Testis (tissue), 3 donors: Measurements from ENCODE around the gene ACO2. TPM values are rescaled to one million over a fixed set of nuclear protein-coding genes. Genes with fewer than 3 reads are reported as not detected.
A peak's percentile ranks its signal among the peaks of the same experiment; 100 is the strongest.

Experiments used
- DNase-seq: peaks from one replicate; pipeline ENCODE4 v3.0.0-alpha.2; 2019
- H3K27ac ChIP-seq, 2 donors: fragments of 200-600 bp; sonication (generic); one replicate each; pipeline ENCODE4 v1.5.1; 2019
- H3K27me3 ChIP-seq: fragments of 200-600 bp; sonication (generic); one replicate; pipeline ENCODE4 v1.5.1; 2019
- H3K36me3 ChIP-seq: fragments of 200-600 bp; sonication (generic); one replicate; pipeline ENCODE4 v1.5.1; 2017; ENCODE audit warnings: low read depth; ENCODE audit errors: missing control alignments
- H3K4me1 ChIP-seq: fragments of 200-600 bp; sonication (generic); one replicate; pipeline ENCODE4 v1.5.1; 2019
- H3K4me3 ChIP-seq, 2 donors: fragments of 200-600 bp; sonication (generic); one replicate each; pipeline ENCODE4 v1.5.1; 2017 to 2019
- H3K9me3 ChIP-seq: fragments of 200-600 bp; sonication (generic); one replicate; pipeline ENCODE4 v1.5.1; 2017
- CTCF ChIP-seq, 3 experiments: fragments of 450-650 bp in 2 of 3; fragments of 200-600 bp in 1 of 3; sonication (generic) in 1 of 3; IDR thresholded peaks; one replicate each; pipeline ENCODE4 v1.5.1; 2016 to 2019; ENCODE audit warnings: antibody characterized with exemption in 3 of 3, mild to moderate bottlenecking in 2 of 3, moderate library complexity in 1 of 3
- POLR2A ChIP-seq: fragments of 450-650 bp; IDR thresholded peaks from one replicate; pipeline ENCODE4 v1.6.1; 2017; ENCODE audit warnings: antibody characterized with exemption, mild to moderate bottlenecking, moderate library complexity
- WGBS, 2 donors: methylation state at CpG; one replicate each; pipeline ENCODE4 v1.1.5; 2018; 5-methylcytosine and 5-hydroxymethylcytosine counted together
- intact Hi-C: fragments of 100-400 bp; cut with DNase I; formaldehyde crosslinking; loops from one replicate; pipeline ENCODE4 v1.15.1; 2023; ENCODE audit warnings: low total_unique reads
- polyA plus RNA-seq: library from polyadenylated mRNA; stranded (reverse); fragments of 350-450 nt; fragmentation: Illumina TruSeq; extraction: RNeasy Lipid Tissue Mini Kit (QIAGEN cat#74804); gene quantifications from one replicate; pipeline ENCODE4 v1.2.3, GENCODE V29; 2014; ENCODE audit warnings: low read depth, low replicate concordance; ENCODE audit not compliant: insufficient read depth
- total RNA-seq, 2 donors: library from RNA; depleted of rRNA; stranded (reverse); fragments of >200 nt; gene quantifications; one replicate each; pipeline ENCODE4 v1.2.3, GENCODE V29; 2016

ACO2 gene
- total and polyA plus RNA-seq, 3 donors from 2014 or later: 113 to 178 (median 133) TPM

GRCh38 chr22:41517172-41518047 lies 48.5 kb downstream of the ACO2 start:
- peak; percentile 85 for DNase-seq
- no peaks in the 10 kb centered on the region for H3K9me3 ChIP-seq
- WGBS, 2 donors: 61 to 66% methylated on average over 5 to 22 of the region's 22 CpGs

GRCh38 chr22:41518048-41518347 lies 49.1 kb downstream of the ACO2 start:
- DNase-seq: no peak
- Histone ChIP-seq H3K9me3 (no peaks in the 10 kb centered on the region), H3K27me3 (no peaks in the 10 kb centered on the region), H3K27ac (no peak overlapping the region), H3K36me3 (no peaks in the 10 kb centered on the region), H3K4me3 (no peak overlapping the region), H3K4me1 (peaks cover 8% of the 10 kb centered on the region)
- WGBS, 2 donors: 50 to 73% methylated on average over 4 to 7 of the region's 7 CpGs
- intact Hi-C loops: loop anchor here (5.0 kb wide), 1 partner anchor 116 kb away; no protein-coding TSS in a partner anchor
- TF ChIP-seq CTCF (IDR thresholded peaks at IDR 0.05) (no peak), POLR2A (no peak)

More at GRCh38 chr22:41517172-41518047, 48.5 kb downstream of the ACO2 start:
- Histone ChIP-seq H3K4me3 (no peak overlapping the region), H3K4me1 (peaks cover 13% of the 10 kb centered on the region), H3K36me3 (no peaks in the 10 kb centered on the region), H3K27ac (no peak overlapping the region), H3K27me3 (no peaks in the 10 kb centered on the region)
- intact Hi-C loops: loop anchor here (5.0 kb wide), 1 partner anchor 115 kb away; no protein-coding TSS in a partner anchor
- TF ChIP-seq CTCF (IDR thresholded peaks at IDR 0.05): peak; percentile 85 to 90 (median 88)
- no peak for TF ChIP-seq POLR2A

GRCh38 chr22:41521126-41521525 lies 52.2 kb downstream of the ACO2 start:
- TF ChIP-seq POLR2A: no peak
- TF ChIP-seq CTCF (IDR thresholded peaks at IDR 0.05): no peak
- Histone ChIP-seq H3K27ac (no peak overlapping the region), H3K36me3 (no peaks in the 10 kb centered on the region), H3K4me3 (no peak overlapping the region), H3K4me1 (peaks cover 29% of the 10 kb centered on the region), H3K27me3 (no peaks in the 10 kb centered on the region), H3K9me3 (no peaks in the 10 kb centered on the region)
- no peak for DNase-seq
- intact Hi-C loops: no loop called here
- 86 to 88% methylated on average over 3 of the region's 3 CpGs for WGBS, 2 donors

GRCh38 chr22:41522813-41523212 lies 53.9 kb downstream of the ACO2 start:
- intact Hi-C loops: no loop called here
- Histone ChIP-seq H3K27me3 (no peaks in the 10 kb centered on the region), H3K27ac (peak overlapping the region; percentile 81 to 83), H3K36me3 (no peaks in the 10 kb centered on the region), H3K9me3 (no peaks in the 10 kb centered on the region), H3K4me3 (no peak overlapping the region), H3K4me1 (peaks cover 37% of the 10 kb centered on the region)
- TF ChIP-seq POLR2A (no peak), CTCF (IDR thresholded peaks at IDR 0.05) (no peak)
- no peak for DNase-seq
- WGBS, 2 donors: 82 to 91% methylated on average over 4 to 9 of the region's 9 CpGs
